H1 (cell line): ENCODE measurements around the gene MYO16. TPM values are rescaled to one million over a fixed set of nuclear protein-coding genes. Genes with fewer than 3 reads are reported as not detected.

ENCODE experiments used
- CTCF ChIA-PET: fragments of 300-600 bp; sonication (Branson Sonifier 250); formaldehyde crosslinking; loops from one replicate; lab custom pipeline; 2021; ENCODE audit not compliant: partially characterized antibody; lab: Charles Lee
- POLR2A ChIA-PET: fragments of 300-600 bp; sonication (Branson Sonifier 250); formaldehyde crosslinking; loops from one replicate; lab custom pipeline; 2021; ENCODE audit warnings: inconsistent platforms; ENCODE audit not compliant: partially characterized antibody; lab: Charles Lee
- DNase-seq, 2 experiments: peaks; one replicate each; pipeline versions ENCODE4 v3.0.0 to v3.0.0-alpha.2; 2010 to 2022; ENCODE audit warnings: low spot score in 2 of 2, low read depth in 1 of 2, mixed read lengths in 1 of 2
- FAIRE-seq: peaks from 2 replicates; lab custom pipeline; 2011; peaks lifted over from hg19 to GRCh38; lab: Jason Lieb, UNC
- H2AFZ ChIP-seq: 2 replicates; pipeline ENCODE4 v1.8.1; 2012; ENCODE audit warnings: low read length, inconsistent platforms
- H2AK5ac ChIP-seq: 2 replicates; pipeline ENCODE4 v1.6.1; 2013; ENCODE audit warnings: low read depth, low read length
- H2BK120ac ChIP-seq: replicated peaks from 2 replicates; pipeline ENCODE3; 2013; ENCODE audit warnings: low read depth, low read length, inconsistent platforms
- H2BK12ac ChIP-seq: 2 replicates; pipeline ENCODE4 v1.6.1; 2013; ENCODE audit warnings: low read depth, low read length
- H2BK15ac ChIP-seq: 2 replicates; pipeline ENCODE4 v1.6.1; 2013; ENCODE audit warnings: low read length
- H2BK20ac ChIP-seq: 2 replicates; pipeline ENCODE4 v1.6.1; 2013; ENCODE audit warnings: low read length
- H2BK5ac ChIP-seq: 2 replicates; pipeline ENCODE4 v1.6.1; 2013; ENCODE audit warnings: low read depth, low read length
- H3K14ac ChIP-seq: 2 replicates; pipeline ENCODE4 v1.6.1; 2013; ENCODE audit warnings: inconsistent platforms; ENCODE audit not compliant: insufficient read length
- H3K18ac ChIP-seq: 2 replicates; pipeline ENCODE4 v1.6.1; 2013; ENCODE audit warnings: low read length; ENCODE audit errors: extremely low read depth
- H3K23ac ChIP-seq: 2 replicates; pipeline ENCODE4 v1.6.1; 2013; ENCODE audit warnings: inconsistent platforms; ENCODE audit not compliant: insufficient read length
- H3K23me2 ChIP-seq: 2 replicates; pipeline ENCODE4 v1.6.1; 2013; ENCODE audit warnings: low read depth, low read length
- H3K27ac ChIP-seq: 2 replicates; pipeline ENCODE4 v1.6.1; 2011; ENCODE audit warnings: low read depth, low read length, inconsistent platforms
- H3K27me3 ChIP-seq, 4 experiments: replicated peaks in 1 of 4; 1 replicate in 1 of 4; 2 replicates in 3 of 4; pipeline versions ENCODE4 v1.6.1 to v1.8.1; 2011 to 2013; ENCODE audit warnings: low read length in 3 of 4, mild to moderate bottlenecking in 3 of 4, inconsistent platforms in 2 of 4, mixed read lengths in 2 of 4, moderate library complexity in 1 of 4; ENCODE audit not compliant: control insufficient read depth in 3 of 4, insufficient read depth in 3 of 4; ENCODE audit errors: extremely low read depth in 1 of 4
- H3K36me3 ChIP-seq, 4 experiments: 2 replicates each; pipeline versions ENCODE4 v1.6.1 to v1.8.1; 2011 to 2013; ENCODE audit warnings: mild to moderate bottlenecking in 4 of 4, low read length in 3 of 4, moderate library complexity in 2 of 4, control low read depth in 1 of 4, inconsistent platforms in 1 of 4; ENCODE audit not compliant: insufficient read depth in 4 of 4, control insufficient read depth in 2 of 4
- H3K4ac ChIP-seq: replicated peaks from 2 replicates; pipeline ENCODE3; 2013; ENCODE audit warnings: low read length, low read depth, mixed read lengths, inconsistent platforms; ENCODE audit not compliant: insufficient read length
- H3K4me1 ChIP-seq, 4 experiments: replicated peaks in 1 of 4; 1 replicate in 1 of 4; 2 replicates in 3 of 4; pipeline versions ENCODE4 v1.6.1 to v1.8.1; 2011 to 2013; ENCODE audit warnings: low read length in 3 of 4, inconsistent platforms in 2 of 4, mixed read lengths in 1 of 4; ENCODE audit not compliant: insufficient read depth in 4 of 4, control insufficient read depth in 3 of 4
- H3K4me2 ChIP-seq, 2 experiments: 2 replicates each; pipeline versions ENCODE4 v1.6.1 to v1.8.1; 2011 to 2013; ENCODE audit warnings: low read depth in 2 of 2, low read length in 2 of 2, control low read depth in 1 of 2, inconsistent platforms in 1 of 2, mild to moderate bottlenecking in 1 of 2; ENCODE audit not compliant: insufficient read depth in 1 of 2
- H3K4me3 ChIP-seq, 4 experiments: fragments of 200-600, 300-600 bp in 1 of 4; sonication (generic), shearing (Covaris generic), sonication (Bioruptor Twin) in 1 of 4; 2 replicates each; pipeline versions ENCODE4 v1.5.1 to v1.8.1; 2011 to 2016; ENCODE audit warnings: low read length in 4 of 4, low read depth in 3 of 4, control low read depth in 2 of 4, inconsistent platforms in 2 of 4, mild to moderate bottlenecking in 2 of 4, mixed read lengths in 1 of 4, moderate library complexity in 1 of 4; ENCODE audit not compliant: insufficient read depth in 2 of 4; ENCODE audit errors: extremely low read depth in 1 of 4
- H3K56ac ChIP-seq: replicated peaks from 2 replicates; pipeline ENCODE3; 2013; ENCODE audit warnings: low read depth, mild to moderate bottlenecking, mixed read lengths, low read length, inconsistent platforms; ENCODE audit not compliant: insufficient read length
- H3K79me1 ChIP-seq: 2 replicates; pipeline ENCODE4 v1.6.1; 2013; ENCODE audit warnings: low read depth, low read length, control low read depth
- H3K79me2 ChIP-seq, 2 experiments: 2 replicates each; pipeline versions ENCODE4 v1.6.1 to v1.8.1; 2012 to 2013; ENCODE audit warnings: low read length in 2 of 2, mild to moderate bottlenecking in 2 of 2, inconsistent platforms in 1 of 2; ENCODE audit not compliant: insufficient read depth in 2 of 2, control insufficient read depth in 1 of 2
- H3K9ac ChIP-seq, 4 experiments: replicated peaks in 1 of 4; 1 replicate in 1 of 4; 2 replicates in 3 of 4; pipeline versions ENCODE4 v1.6.1 to v1.8.1; 2011 to 2013; ENCODE audit warnings: low read depth in 3 of 4, low read length in 3 of 4, control low read depth in 2 of 4, mild to moderate bottlenecking in 2 of 4, moderate library complexity in 2 of 4, inconsistent platforms in 1 of 4; ENCODE audit errors: extremely low read depth in 1 of 4
- H3K9me3 ChIP-seq, 2 experiments: 2 replicates each; pipeline versions ENCODE4 v1.6.1 to v1.8.1; 2012 to 2013; ENCODE audit warnings: mild to moderate bottlenecking in 2 of 2, moderate library complexity in 2 of 2, control low read depth in 1 of 2, inconsistent platforms in 1 of 2, low read depth in 1 of 2, low read length in 1 of 2, mixed read lengths in 1 of 2; ENCODE audit not compliant: insufficient read depth in 2 of 2
- H4K20me1 ChIP-seq, 2 experiments: replicated peaks in 1 of 2; 2 replicates each; pipeline versions ENCODE3 to v1.8.1; 2011 to 2013; ENCODE audit warnings: inconsistent platforms in 2 of 2, low read length in 2 of 2, mild to moderate bottlenecking in 1 of 2; ENCODE audit not compliant: insufficient read depth in 2 of 2, control insufficient read depth in 1 of 2
- H4K5ac ChIP-seq: 2 replicates; pipeline ENCODE4 v1.6.1; 2013; ENCODE audit warnings: low read length, low read depth, mixed read lengths, inconsistent platforms; ENCODE audit not compliant: insufficient read length
- H4K8ac ChIP-seq: 2 replicates; pipeline ENCODE4 v1.8.0; 2013; ENCODE audit warnings: mild to moderate bottlenecking, moderate library complexity, low read length, inconsistent platforms; ENCODE audit not compliant: insufficient read depth; ENCODE audit errors: extremely low read depth
- H4K91ac ChIP-seq: replicated peaks from 2 replicates; pipeline ENCODE3; 2013; ENCODE audit warnings: low read length, mixed read lengths, inconsistent platforms; ENCODE audit not compliant: insufficient read length
- CHD1 ChIP-seq: IDR thresholded peaks from 2 replicates; pipeline ENCODE4 v1.6.1; 2012; ENCODE audit warnings: low read depth, low read length, improper control_type of control experiment
- CHD2 ChIP-seq: IDR thresholded peaks from 2 replicates; pipeline ENCODE4 v1.6.1; 2012; ENCODE audit warnings: low read length, improper control_type of control experiment
- GABPA ChIP-seq: IDR thresholded peaks from 2 replicates; pipeline ENCODE4 v1.6.1; 2011; ENCODE audit warnings: mild to moderate bottlenecking, low read length, moderate library complexity, borderline replicate concordance; ENCODE audit not compliant: insufficient read depth
- KDM4A ChIP-seq: IDR thresholded peaks from one replicate; pipeline ENCODE4 v1.7.1; 2012; ENCODE audit warnings: low read depth, mild to moderate bottlenecking, moderate library complexity, low read length, inconsistent platforms; ENCODE audit not compliant: severe bottlenecking
- NANOG ChIP-seq: IDR thresholded peaks from 2 replicates; pipeline ENCODE4 v1.6.1; 2011; ENCODE audit warnings: low read length, low read depth, mild to moderate bottlenecking, inconsistent platforms; ENCODE audit not compliant: insufficient read depth, poor library complexity, severe bottlenecking
- RFX5 ChIP-seq: IDR thresholded peaks from 2 replicates; pipeline ENCODE4 v1.6.1; 2011; ENCODE audit warnings: low read depth, low read length, improper control_type of control experiment, borderline replicate concordance
- WGBS, 2 experiments: shearing (Covaris generic) in 1 of 2; methylation state at CpG; one replicate each; pipeline versions ENCODE4 v1.1.6 to v1.1.7; 2013 to 2015; ENCODE audit warnings: low lambda C conversion rate in 2 of 2, mixed read lengths in 2 of 2, inconsistent platforms in 1 of 2, low coverage in 1 of 2, missing lambda C conversion rate in 1 of 2; ENCODE audit not compliant: insufficient replicate concordance in 2 of 2, insufficient coverage in 1 of 2, insufficient read length in 1 of 2; ENCODE audit errors: extremely low coverage in 1 of 2, missing lambda C conversion rate in 1 of 2; 5-methylcytosine and 5-hydroxymethylcytosine counted together
- polyA plus RNA-seq, 7 experiments: library from polyadenylated mRNA; depleted of rRNA in 3 of 7; stranded (reverse) in 5 of 7; unstranded in 2 of 7; fragments of >200 nt in 5 of 7; fragments of 200-250 nt in 2 of 7; gene quantifications; 1 replicate in 5 of 7; 2 replicates in 1 of 7; 4 replicates in 1 of 7; pipeline versions ENCODE4 v1.2.1 to v1.2.3, GENCODE V29; 2011 to 2013; ENCODE audit warnings: missing spikeins in 2 of 7, mixed read lengths in 2 of 7
- total RNA-seq: library from RNA; stranded (reverse); fragmentation: NEBNext Ultra II Directional; extraction: Animal tissue kit (Norgen Biotek cat#: 25700); gene quantifications from 2 replicates; pipeline ENCODE4 v1.2.1, GENCODE V29; 2021

MYO16 gene
- total and polyA plus RNA-seq, 2 of the 8 experiments (the other 6 are each of a cell fraction or from before 2014, with no cell fraction given): 0.02 to 0.22 TPM

DNA sequence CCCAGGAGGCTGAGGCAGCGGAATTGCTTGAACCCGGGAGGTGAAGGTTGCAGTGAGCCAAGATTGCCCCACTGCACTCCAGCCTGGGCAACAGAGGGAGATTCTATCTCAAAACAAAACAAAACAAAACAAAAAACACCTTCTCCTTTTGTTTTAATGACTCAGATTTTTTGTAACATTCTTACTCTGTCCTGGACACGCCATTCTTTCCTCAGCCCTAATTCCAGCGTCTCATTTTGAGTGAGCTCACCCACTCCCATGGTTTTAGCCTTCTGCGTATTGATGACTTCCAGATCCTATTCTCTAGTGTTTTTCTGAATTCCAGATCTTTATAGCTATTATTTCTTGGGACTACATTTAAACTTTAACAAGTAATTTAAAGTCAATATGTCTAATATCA lies 326.3 kb downstream of the MYO16 start:
- no peak overlapping the region for H2BK15ac ChIP-seq
- ChIA-PET POLR2A (no interaction called here), CTCF (interaction anchor here (1.1 to 1.7 kb wide), 4 partner anchors 9 to 419 kb away, joined by 3 to 5 read pairs (median 4); no protein-coding TSS in a partner anchor)
- no peaks in the 10 kb centered on the region for H3K4me1 ChIP-seq
- H4K8ac ChIP-seq: no peak overlapping the region
- H3K56ac ChIP-seq: no peak overlapping the region
- no peak overlapping the region for H2BK20ac ChIP-seq
- no peaks in the 10 kb centered on the region for H3K9me3 ChIP-seq
- H3K27me3 ChIP-seq: no peaks in the 10 kb centered on the region
- H3K23me2 ChIP-seq: no peaks in the 10 kb centered on the region
- no peaks in the 10 kb centered on the region for H4K20me1 ChIP-seq
- no peak overlapping the region for H3K9ac ChIP-seq
- no peak overlapping the region for H3K27ac ChIP-seq
- no peak overlapping the region for H2BK12ac ChIP-seq
- no peaks in the 10 kb centered on the region for H3K79me1 ChIP-seq
- WGBS, 2 experiments: 93% methylated on average over 5 of the region's 5 CpGs; no CpG with 5 or more reads in 1 of the 2 experiments
- no peak overlapping the region for H4K5ac ChIP-seq
- DNase-seq (no peak), FAIRE-seq (no peak)
- H2BK120ac ChIP-seq: no peak overlapping the region
- no peak overlapping the region for H2BK5ac ChIP-seq
- no peak overlapping the region for H4K91ac ChIP-seq
- TF ChIP-seq CHD2: no peak
- TF ChIP-seq GABPA: no peak
- no peak for TF ChIP-seq CHD1
- TF ChIP-seq NANOG: no peak
- no peak for TF ChIP-seq KDM4A
- no peak for TF ChIP-seq RFX5
- no peak overlapping the region for H3K23ac ChIP-seq
- H2AK5ac ChIP-seq: no peak overlapping the region
- H3K36me3 ChIP-seq: no peaks in the 10 kb centered on the region
- H3K4ac ChIP-seq: no peak overlapping the region
- no peak overlapping the region for H3K18ac ChIP-seq
- H3K79me2 ChIP-seq: no peaks in the 10 kb centered on the region
- no peak overlapping the region for H3K4me2 ChIP-seq
- H2AFZ ChIP-seq: no peak overlapping the region
- H3K4me3 ChIP-seq: no peak overlapping the region
- no peak overlapping the region for H3K14ac ChIP-seq
